HUES64 (cell line): ENCODE data around the gene RGS9.

Source experiments
- H3K27ac ChIP-seq: 2 replicates; pipeline ENCODE4 v1.7.0; 2013; ENCODE audit warnings: low read depth, low read length, inconsistent platforms
- H3K27me3 ChIP-seq: 2 replicates; pipeline ENCODE4 v1.6.1; 2013; ENCODE audit warnings: mild to moderate bottlenecking, low read length; ENCODE audit not compliant: insufficient read depth
- H3K36me3 ChIP-seq: 2 replicates; pipeline ENCODE4 v1.6.1; 2013; ENCODE audit warnings: mild to moderate bottlenecking, low read length; ENCODE audit not compliant: insufficient read depth
- H3K4me1 ChIP-seq: 2 replicates; pipeline ENCODE4 v1.6.1; 2013; ENCODE audit warnings: mild to moderate bottlenecking, low read length, moderate library complexity; ENCODE audit not compliant: insufficient read depth
- H3K4me3 ChIP-seq: 2 replicates; pipeline ENCODE4 v1.5.1; 2013; ENCODE audit warnings: mild to moderate bottlenecking, low read length, moderate library complexity
- H3K9ac ChIP-seq: 2 replicates; pipeline ENCODE4 v1.6.1; 2013; ENCODE audit warnings: mild to moderate bottlenecking, low read depth, low read length
- H3K9me3 ChIP-seq: 2 replicates; pipeline ENCODE4 v1.6.1; 2013; ENCODE audit warnings: low read depth, low read length; ENCODE audit not compliant: insufficient read depth
- WGBS: fragments of 150-250, 120-280 bp; methylation state at CpG from one replicate; pipeline ENCODE4 v1.1.7; 2013; ENCODE audit warnings: missing lambda C conversion rate; 5-methylcytosine and 5-hydroxymethylcytosine counted together

Gene RGS9

GRCh38 chr17:65261682-65262636 is 124.8 kb downstream of the RGS9 start:
- Histone ChIP-seq H3K4me1 (no peaks in the 10 kb centered on the region), H3K27me3 (no peaks in the 10 kb centered on the region), H3K27ac (no peak overlapping the region), H3K9me3 (no peaks in the 10 kb centered on the region), H3K9ac (no peak overlapping the region), H3K4me3 (no peak overlapping the region), H3K36me3 (no peaks in the 10 kb centered on the region)
- WGBS = 94% methylated on average over 5 of the region's 8 CpGs

- Histone ChIP-seq H3K4me3 (no peak overlapping the region), H3K4me1 (no peaks in the 10 kb centered on the region), H3K9ac (no peak overlapping the region), H3K9me3 (no peaks in the 10 kb centered on the region), H3K27me3 (no peaks in the 10 kb centered on the region), H3K27ac (no peak overlapping the region), H3K36me3 (no peaks in the 10 kb centered on the region)
Measured at GRCh38 chr17:65265276-65265675, 128.1 kb downstream of the RGS9 start.

GRCh38 chr17:65268832-65269231 is 131.7 kb downstream of the RGS9 start:
- 100% methylated on average over 1 of the region's 2 CpGs for WGBS
- Histone ChIP-seq H3K36me3 (no peaks in the 10 kb centered on the region), H3K9ac (no peak overlapping the region), H3K27me3 (no peaks in the 10 kb centered on the region), H3K27ac (no peak overlapping the region), H3K9me3 (no peaks in the 10 kb centered on the region), H3K4me1 (no peaks in the 10 kb centered on the region), H3K4me3 (no peak overlapping the region)

GRCh38 chr17:65270499-65271253 is 133.5 kb downstream of the RGS9 start:
- H3K9me3 ChIP-seq = no peaks in the 10 kb centered on the region
- no peaks in the 10 kb centered on the region for H3K4me1 ChIP-seq
- no peak overlapping the region for H3K9ac ChIP-seq
- H3K4me3 ChIP-seq = no peak overlapping the region
- no peaks in the 10 kb centered on the region for H3K27me3 ChIP-seq
- WGBS = 62% methylated on average over 23 of the region's 23 CpGs
- no peak overlapping the region for H3K27ac ChIP-seq
- H3K36me3 ChIP-seq = no peaks in the 10 kb centered on the region

GRCh38 chr17:65271296-65271695 is 134.1 kb downstream of the RGS9 start:
- WGBS = 93% methylated on average over 4 of the region's 4 CpGs
- Histone ChIP-seq H3K4me3 (no peak overlapping the region), H3K27me3 (no peaks in the 10 kb centered on the region), H3K9ac (no peak overlapping the region), H3K27ac (no peak overlapping the region), H3K9me3 (no peaks in the 10 kb centered on the region), H3K4me1 (no peaks in the 10 kb centered on the region), H3K36me3 (no peaks in the 10 kb centered on the region)
